ENCODE measurements around the gene DAPK3.
"Not testable (repeated sequence)": the region's sequence is repeated elsewhere in the genome, so short reads cannot be mapped to it uniquely, and the experiment has no call there.

Gene DAPK3

GRCh38 chr19:3977242-3978143, 6.6 kb upstream of the DAPK3 start:
- no peak for DNase-seq

GRCh38 chr19:3976495-3977241, 5.8 kb upstream of the DAPK3 start:
- DNase-seq = no peak

GRCh38 chr19:3975637-3976087, 4.8 kb upstream of the DAPK3 start:
- no peak for DNase-seq

GRCh38 chr19:3975144-3975543, 4.2 kb upstream of the DAPK3 start:
- no peak for DNase-seq

- DNase-seq = no peak
Observed at GRCh38 chr19:3970313-3970807, 539 bp downstream of the DAPK3 start.

- DNase-seq = no peak
Observed at GRCh38 chr19:3969435-3970312, 1.2 kb downstream of the DAPK3 start.

- DNase-seq = no peak
Observed at GRCh38 chr19:3968556-3969434, 2.1 kb downstream of the DAPK3 start.

GRCh38 chr19:3967983-3968382, 2.9 kb downstream of the DAPK3 start:
- DNase-seq = not testable (repeated sequence)

GRCh38 chr19:3966051-3967017, 4.6 kb downstream of the DAPK3 start:
- no peak for DNase-seq

- DNase-seq = no peak
Observed at GRCh38 chr19:3964256-3965194, 6.4 kb downstream of the DAPK3 start.

GRCh38 chr19:3963458-3964255, 7.2 kb downstream of the DAPK3 start:
- DNase-seq = no peak

- DNase-seq = no peak
Observed at GRCh38 chr19:3961007-3961406, 9.9 kb downstream of the DAPK3 start.

- no peak for DNase-seq
Observed at GRCh38 chr19:3959766-3960131, 11.2 kb downstream of the DAPK3 start.

GRCh38 chr19:3958836-3959765, 11.8 kb downstream of the DAPK3 start:
- DNase-seq = no peak

- no peak for DNase-seq
Observed at GRCh38 chr19:3955688-3956087, 15.2 kb downstream of the DAPK3 start.

GRCh38 chr19:3955276-3955675, 15.6 kb downstream of the DAPK3 start:
- DNase-seq = not testable (repeated sequence)

GRCh38 chr19:3954107-3954506, 16.8 kb downstream of the DAPK3 start:
- no peak for DNase-seq

All from NCI-H1930 (cell line).